Stimulated activated CD8-positive, alpha-beta memory T cell treated with anti-CD3 and anti-CD28 coated beads, Interleukin-7, amount 100 ng/mL, for 48 hours (primary cell): Measurements from ENCODE around the gene TES.

ENCODE experiments used
- DNase-seq, 2 donors: peaks; one replicate each; pipeline ENCODE4 v3.0.0-alpha.2; 2020; ENCODE audit warnings: low read depth in 1 of 2; ENCODE audit errors: extremely low read depth in 1 of 2

Gene TES

DNA sequence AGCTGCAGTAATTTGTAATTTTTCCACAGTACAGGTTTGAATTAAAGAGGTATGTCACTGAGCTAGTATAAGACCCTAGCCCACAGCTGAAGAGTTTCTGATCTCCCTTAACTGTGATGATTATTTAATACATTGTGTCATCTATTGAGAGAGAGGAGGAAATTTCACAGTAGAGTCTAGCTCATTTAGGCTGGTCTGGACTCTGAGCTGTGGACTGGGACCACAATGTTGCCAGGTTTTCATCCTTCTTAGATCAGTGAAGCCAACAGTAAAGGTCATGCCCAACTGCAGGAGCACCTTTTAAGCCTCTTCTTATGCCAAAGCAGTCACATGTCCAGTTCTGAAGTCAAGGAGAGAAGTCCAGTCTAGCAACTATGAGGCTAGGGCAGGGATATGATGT, 8.9 kb downstream of the TES start:
- no peak for DNase-seq

DNA sequence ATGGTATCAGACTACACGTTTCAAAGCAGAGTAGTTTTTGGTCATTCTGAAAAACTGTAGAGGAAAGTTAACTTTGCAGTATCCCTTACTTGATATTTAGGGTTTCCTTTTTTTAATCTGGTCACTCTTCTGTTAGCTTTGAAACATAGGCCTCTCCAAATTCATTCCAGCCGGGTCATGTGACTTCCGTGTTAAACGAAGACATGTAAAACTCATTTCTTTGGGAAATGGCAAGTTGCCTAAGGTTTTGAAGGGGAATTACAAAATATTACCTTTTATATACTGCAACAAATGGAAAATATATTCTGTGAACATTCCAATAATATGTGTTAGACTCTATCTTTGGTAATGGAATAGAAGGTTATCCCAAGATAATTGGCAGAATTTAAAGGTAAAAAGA, 9.5 kb downstream of the TES start:
- no peak for DNase-seq

DNA sequence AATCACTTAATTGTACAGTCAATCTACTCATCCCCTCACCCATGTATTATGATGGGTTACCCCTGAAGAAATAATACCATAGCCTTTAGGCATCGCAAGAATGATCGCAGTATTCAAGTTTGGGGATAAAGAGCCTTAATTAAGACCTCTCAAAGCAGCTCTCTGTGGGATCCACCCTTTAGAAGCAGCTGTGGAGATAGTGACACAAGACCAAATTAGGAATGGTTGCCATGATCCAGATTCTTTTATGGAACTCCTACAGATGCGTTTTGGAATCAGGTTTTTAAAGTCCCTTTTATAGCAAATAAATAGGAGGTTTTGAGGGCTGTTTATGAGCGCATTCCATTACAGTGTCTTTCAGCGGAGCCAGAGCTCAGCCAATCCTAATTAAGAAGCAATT, 12.2 kb downstream of the TES start:
- DNase-seq: no peak

DNA sequence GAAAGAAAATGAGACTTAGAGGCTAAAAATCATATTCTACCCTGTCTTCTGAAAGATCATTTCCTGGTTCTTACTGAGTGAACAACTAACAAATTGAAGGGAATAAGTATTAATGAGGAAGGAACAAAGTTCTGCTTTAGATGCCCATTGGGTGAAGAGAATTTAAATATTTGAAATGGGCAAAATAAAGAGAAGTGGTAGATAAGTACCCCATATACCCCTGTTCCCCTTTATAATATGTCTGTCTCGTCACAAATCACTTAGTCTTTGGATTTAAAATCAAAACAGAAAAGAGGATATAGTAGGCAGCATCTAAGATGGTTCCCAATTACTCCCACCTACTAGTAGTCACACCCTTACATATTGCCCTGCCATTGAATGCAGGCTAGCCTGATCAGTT, 13.2 kb downstream of the TES start:
- no peak for DNase-seq

DNA sequence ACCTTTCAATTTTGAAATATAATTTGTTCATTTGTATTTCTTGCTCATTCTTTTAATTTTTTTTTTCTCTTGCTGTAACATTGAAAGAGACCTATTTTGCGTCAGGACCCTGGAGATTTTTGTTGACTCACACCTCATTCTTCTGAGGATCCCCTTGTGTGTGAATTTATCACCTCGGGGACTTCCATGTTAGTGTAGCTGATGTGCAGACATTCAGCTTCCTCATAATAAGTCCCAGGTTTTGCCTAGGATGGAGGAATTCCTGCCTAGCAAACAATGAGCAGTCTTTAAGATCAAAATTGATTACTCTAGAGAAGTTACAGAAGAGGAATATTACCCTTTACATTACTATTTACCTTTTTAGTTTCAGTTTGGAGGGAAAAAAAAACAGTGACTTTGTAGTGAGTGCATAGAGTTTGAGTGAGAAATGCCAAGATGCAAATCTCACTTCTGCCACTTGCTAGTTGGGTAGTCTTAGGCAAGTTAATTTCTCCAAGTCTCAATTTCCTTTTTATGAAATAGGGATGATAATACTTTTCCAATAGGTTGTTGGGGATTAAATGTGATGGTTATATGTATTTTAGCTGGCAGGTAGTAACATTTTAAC, 14.3 kb downstream of the TES start:
- DNase-seq: no peak

DNA sequence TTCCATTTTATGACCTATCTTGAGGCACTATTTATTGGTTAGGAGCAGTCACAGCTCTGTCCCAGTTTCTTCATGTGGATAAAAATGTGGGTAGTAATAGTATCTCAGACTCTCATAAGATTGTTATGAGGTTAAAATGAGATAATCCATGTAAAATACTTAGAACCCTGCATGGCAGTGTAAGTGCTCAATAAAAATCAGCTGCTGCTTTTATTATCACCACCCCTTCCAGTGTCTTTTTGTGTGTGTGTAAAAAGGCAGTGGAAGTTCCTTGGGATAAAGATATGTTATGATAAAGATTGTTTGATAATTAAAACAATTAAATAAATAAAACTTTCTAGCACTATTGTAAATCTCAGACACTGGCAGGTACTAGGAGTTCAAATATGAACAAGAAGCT, 15.5 kb downstream of the TES start:
- DNase-seq: no peak

DNA sequence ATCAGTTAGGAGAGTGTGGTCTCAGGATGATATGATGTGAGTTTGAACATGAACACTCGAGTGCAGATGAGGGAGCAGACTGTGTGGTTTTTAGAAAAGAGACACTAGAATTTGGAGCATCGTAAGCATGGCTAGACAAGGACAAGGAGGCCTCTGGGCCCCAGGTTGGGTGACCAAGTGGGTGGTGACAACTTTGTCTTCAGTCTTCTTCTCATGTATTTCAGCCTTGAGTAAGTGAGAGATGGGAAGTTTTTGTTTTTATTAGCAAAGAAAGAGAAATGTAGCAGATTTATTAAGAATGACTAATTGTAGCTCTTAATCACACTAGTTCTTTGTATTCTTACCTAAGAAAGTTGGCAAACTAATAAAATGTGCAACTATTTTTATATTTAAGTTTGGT, 16.3 kb downstream of the TES start:
- DNase-seq: no peak

DNA sequence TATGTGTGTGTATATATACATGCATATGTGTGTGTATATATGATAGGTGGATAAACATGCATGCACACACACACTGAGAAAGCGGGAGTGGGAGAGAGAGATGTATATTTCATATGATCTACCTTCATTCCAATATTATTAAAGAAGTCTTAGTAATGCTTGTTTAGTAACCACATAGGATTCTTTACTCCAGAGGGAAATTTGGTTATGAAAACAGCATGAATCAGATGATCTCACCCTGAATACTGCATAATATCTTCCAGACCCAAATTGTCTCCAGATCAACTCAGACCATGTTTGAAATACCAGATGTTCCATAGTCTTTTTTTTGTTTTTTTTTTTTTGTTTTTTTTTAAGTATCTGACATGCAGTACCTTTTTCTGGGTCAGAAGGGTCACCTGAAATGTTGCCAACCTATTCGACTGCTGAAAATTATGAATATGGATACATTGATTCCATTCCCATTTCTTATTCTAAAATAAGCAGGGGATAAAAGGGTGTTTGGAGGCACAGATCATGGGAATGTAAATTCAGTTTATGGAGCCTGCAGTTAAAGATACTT, 17.4 kb downstream of the TES start:
- no peak for DNase-seq

DNA sequence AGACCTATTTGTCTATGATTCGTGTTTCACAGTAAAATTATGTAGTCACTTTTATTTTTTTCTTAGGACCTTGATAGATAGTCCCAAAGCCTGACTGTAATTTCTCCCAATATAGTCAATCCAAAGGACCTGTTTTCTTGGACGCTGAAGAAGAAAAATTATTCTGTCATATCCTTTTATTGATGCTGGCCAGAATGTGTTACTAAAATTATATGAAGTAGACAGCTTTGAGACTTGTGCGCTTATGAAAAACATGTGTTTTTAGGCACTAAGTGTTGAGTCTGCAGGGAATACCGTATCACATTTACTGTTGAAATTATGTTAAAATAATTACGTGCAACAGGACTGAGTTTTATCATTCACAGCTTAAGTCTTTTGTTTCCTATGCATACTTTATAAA, 17.9 kb downstream of the TES start:
- DNase-seq: no peak

DNA sequence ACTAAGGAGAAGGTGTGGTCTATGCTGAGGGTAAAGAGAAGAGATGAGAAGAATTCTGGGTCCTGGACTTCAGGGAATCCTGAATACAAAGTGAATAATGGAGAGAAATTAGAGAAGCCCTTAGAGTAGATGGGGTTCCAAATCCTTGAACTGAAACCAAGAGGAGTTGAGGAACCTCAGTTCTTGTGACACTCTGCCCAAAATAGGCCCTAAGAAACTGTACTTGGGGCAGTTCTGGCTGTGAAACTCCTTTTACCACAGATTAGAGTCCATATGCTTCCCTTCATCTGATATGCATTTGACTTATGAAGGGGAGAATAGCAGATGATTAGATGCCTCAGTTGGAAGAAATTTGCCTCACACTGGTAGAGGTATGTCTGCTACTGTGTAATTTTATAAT, 19.0 kb downstream of the TES start:
- DNase-seq: no peak

DNA sequence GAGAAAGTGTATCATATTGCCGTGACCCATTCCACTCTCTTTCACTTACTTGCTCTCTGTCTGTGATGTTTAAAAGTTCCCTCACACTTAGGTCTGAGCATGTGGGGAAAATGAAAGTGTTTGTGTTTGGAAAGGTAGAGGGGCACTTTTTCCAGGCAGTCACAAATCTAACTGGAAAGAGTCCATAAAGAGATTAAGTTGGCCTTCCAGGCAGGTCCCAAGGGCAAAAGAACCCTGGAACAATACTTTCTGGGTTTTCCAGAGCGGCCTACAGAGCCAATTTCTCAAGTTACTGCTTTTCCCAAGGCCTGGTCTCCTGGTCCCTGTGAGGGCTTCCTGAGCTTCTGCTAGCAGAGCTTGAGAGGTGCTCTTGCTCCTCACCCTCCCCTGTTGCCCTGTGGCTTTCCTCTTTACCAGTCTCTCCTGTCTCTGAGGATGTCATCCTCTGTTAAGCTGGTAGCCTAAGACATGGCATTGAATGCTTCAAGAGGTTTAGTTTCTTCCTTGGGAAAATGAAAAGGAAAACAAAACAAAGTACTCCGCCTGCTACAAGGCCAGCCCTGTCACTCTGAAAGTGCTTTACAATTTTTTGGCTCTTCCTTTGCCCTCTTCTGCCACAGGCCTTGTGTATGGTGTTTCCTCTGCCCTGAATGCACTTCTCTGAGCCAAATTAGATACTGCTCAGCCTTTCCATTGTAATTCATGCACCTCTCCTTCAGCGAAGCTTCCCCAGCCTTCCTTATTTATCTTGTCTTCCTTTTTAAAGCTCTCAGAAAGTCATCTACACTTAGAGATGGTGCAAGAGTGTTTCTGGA, 20.1 kb downstream of the TES start:
- DNase-seq: no peak

DNA sequence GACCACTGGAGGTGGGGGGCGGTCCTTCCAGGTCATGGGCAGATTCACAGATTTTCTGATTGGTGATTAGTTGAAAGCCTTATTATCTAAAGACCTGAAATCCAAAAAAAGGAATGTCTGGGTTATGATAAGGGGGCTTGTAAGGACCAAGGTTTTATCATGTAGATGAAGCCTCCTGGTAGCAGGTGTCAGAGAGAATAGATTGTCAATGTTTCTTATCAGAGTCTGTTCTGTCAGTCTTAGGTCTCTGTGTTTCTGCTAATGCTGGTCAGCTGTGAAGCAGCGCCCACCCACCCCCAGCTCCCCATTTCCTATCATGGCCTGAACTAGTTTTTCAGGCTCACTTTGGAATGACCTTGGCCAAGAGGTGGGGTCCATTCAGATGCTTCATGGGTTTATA, 21.2 kb downstream of the TES start:
- DNase-seq: no peak

DNA sequence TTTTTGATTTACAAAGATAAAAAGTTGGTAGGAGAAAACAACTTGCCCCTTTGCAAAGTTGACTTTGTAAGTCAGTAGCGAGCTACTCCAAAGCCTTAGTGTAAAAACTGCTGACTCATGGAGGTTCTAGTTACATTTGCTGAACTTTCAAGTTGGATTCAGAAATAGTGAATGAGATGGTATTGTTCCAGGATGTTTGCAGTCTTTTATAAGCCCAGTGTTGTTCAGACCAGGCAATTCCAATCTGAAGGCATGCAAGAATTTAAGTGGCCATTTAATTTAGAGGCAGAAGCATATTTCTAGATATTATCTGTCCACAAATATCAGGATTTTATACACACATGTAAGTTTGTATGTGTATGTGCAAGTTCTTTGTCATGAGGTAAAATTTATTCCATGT, 21.6 kb downstream of the TES start:
- DNase-seq: no peak

DNA sequence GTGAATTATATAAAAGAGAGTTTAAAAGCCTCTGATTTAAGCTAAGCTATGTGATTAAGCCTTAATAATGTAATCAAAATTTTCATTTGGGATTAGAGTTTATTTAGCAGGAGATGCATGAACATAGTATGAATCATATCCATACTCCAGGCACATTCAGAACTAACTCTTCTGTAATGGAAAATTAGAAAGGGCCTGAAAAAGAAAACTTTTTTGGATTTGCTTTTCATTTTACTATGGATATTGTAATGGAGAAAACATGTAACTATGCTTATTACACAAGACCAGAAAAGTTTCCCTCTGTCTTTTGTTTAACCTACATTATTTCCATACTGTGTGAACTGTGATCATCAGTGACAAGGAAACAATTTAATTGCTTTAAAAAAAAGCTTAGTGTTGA, 22.0 kb downstream of the TES start:
- no peak for DNase-seq

DNA sequence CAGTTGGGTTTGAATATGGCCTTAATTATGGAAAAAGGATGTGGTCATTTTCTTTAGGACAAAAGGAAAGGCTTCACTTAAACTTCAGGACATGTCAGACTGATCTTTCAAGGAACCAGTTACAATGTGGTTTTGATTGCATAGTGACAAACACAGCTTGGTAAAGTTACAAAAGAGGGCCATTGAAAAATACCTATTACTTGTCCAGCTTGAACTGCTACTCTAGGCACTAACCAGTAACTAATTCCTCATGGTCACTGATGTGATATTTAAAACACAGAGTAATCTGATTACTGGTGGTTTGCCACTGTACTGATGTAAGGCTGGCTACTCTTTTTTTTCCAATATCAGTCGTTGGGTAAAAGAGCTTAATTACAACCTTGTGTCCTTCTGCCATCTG, 22.6 kb downstream of the TES start:
- no peak for DNase-seq

DNA sequence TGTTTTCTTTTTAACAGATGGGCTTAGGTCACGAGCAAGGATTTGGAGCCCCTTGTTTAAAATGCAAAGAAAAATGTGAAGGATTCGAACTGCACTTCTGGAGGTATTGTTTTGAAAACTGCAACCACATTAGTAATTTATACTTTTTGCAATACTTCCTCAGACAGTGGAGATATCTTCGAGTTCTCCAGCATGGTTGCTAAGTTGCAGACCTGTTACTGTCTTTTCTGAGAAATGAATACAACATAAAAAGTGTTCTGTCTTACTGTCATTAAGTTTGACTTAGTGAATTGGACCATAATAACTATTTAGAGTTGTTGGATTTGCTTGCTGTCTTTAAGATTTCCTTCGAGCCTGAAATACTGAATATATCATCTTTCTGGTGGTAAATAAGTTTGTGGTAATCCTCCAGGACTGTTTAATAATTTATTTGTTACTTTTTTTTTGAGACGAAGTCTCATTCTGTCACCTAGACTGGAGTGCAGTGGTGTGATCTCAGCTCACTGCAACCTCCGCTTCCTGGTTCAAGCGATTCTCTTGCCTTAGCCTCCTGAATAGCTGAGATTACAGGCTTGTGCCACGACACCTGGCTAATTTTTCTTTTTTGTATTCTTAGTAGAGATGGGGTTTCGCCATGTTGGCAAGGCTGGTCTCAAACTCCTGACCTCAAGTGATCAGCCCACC, 24.3 kb downstream of the TES start:
- no peak for DNase-seq

DNA sequence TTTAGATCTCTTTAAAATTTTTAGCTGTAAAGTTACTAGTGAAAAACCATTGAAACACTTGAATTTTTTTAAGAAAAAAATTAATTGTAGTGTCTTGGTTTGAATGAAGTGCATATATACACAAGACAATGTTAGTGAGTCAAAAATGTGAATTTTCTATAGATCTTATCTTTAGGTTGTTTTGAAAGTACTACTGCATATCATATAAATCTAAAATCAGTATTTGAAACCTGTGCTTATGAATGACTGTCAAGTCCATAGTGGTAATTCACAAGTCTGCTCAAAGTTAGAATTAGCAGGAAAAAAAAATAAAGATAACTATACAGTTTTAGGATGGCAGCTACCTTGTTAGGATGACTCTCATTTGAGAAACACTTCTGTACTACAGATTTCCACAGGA, 25.0 kb downstream of the TES start:
- no peak for DNase-seq

DNA sequence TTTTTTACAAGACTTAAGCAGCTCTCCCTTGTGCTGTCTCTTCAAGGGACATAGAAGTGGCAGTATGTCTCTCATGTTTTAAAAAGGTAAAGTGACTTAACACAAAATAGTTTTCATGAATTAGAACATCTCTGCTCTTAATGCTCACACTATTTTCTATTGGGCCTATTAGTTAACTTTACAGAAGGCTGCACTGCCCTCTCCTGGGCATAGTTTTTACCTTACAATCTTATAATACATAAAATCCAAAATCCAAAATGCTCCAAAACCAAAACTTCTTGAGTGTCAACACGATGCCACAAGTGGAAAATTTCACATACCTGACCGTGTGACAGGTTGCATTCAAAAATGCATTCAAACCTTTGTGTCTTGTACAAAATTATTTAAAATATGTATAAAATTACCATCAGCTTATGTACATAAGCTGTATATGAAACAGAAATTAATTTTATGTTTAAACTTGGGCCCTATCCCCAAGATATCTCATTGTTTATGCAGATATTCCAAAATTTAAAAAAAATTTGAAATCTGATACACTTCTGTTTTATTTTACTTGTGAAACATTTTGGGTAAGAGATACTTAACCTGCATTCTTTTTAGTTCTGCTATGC, 25.8 kb downstream of the TES start:
- DNase-seq: no peak

DNA sequence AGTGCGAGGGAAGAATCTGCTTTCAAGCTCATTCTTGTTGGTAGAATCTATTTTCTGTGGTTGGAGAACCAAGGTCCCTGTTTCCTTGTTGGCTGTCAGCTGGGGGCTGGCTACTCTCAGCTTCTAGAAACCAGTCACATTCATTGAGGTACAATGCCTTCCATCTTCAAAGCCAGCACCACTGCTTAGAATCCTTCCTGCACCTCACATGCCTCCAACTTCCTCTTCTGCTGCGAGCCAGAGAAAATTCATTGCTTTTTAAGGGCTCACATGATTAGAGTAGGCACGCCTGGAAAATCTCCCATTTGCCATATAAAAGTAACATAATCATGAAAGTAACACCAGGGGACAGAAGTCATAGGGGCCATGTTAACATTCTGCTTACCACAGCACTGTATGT, 28.7 kb downstream of the TES start:
- DNase-seq: no peak

DNA sequence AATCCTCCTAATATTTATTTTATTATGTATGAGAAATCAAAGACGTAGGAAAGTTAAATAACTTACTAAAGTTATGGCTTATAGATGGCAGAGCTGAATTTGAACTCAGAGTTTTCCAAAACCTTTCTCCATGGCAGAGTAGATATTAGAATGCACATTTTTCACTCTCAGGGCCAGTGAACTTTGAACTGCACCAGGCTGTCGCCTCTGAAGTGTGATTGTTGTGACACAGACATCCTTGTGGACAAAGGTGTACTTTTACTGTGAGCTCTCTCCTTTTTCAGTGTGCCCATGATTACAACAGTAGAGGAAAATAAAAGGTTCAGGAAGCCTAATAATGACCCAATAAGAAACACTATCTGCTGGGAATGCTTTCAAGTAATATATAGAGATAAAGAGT, 29.1 kb downstream of the TES start:
- no peak for DNase-seq

DNA sequence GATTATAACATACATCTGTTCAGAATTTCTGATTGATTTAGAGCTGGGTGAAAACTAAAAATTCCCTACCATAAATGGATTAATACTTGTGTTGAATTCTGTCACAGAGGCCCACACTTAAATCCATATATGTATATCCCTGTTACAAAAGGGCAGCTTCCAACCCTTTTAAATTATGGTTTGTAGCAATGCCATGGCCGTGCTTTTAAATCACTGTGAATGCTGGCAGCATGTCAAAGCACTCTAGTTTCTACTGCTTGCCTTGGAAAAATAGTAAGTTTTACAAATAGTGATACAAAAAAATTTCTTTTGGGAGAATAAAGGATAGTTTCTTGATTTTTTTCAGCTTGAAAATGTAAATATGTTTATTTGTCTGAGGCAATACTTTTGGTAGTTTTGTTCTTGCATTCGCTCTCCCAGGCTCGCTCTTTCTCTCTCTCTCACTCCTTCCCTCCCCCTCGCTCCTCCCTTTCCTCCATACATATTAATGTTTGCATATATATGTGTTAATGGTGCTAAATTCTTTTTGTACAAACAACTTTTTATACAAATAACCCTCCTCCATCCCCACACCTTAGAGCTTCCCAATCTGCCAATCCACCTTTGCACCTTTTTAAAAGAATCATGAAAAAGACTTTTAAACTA, 29.8 kb downstream of the TES start:
- DNase-seq: no peak
